HepG2 (cell line): ENCODE results near the gene BEST2. TPM values are rescaled to one million over a fixed set of nuclear protein-coding genes. Genes with fewer than 3 reads are reported as not detected.
A peak's percentile ranks its signal among the peaks of the same experiment; 100 is the strongest.

Experiments
- ASH2L ChIP-seq: fragments of 300-600, 200-600 bp; sonication (generic); IDR thresholded peaks from 2 replicates; pipeline ENCODE4 v1.7.0; 2017; ENCODE audit warnings: low read depth, mild to moderate bottlenecking, moderate library complexity, mixed read lengths, low read length; ENCODE audit not compliant: insufficient read length
- BCL3 ChIP-seq: sonication (generic); formaldehyde crosslinking; IDR thresholded peaks from 2 replicates; pipeline ENCODE4 v1.5.1; 2020; ENCODE audit warnings: mild to moderate bottlenecking, missing genetic modification reagents, moderate library complexity
- GATAD2A ChIP-seq: IDR thresholded peaks from 2 replicates; pipeline ENCODE4 v1.6.1; 2016
- GTF2F1 ChIP-seq: fragments of 150-350 bp; IDR thresholded peaks from 2 replicates; pipeline ENCODE4 v1.6.1; 2014; ENCODE audit warnings: low read length
- HBP1 ChIP-seq: IDR thresholded peaks from 2 replicates; pipeline ENCODE4 v1.6.1; 2016; ENCODE audit warnings: low read depth, control low read depth
- PTBP1 ChIP-seq: fragments of 200-400 bp; formaldehyde crosslinking; IDR thresholded peaks from 2 replicates; pipeline ENCODE4 v1.6.1; 2018; ENCODE audit warnings: low read length, low read depth; ENCODE audit not compliant: poor library complexity, severe bottlenecking
- SNAPC5 ChIP-seq: sonication (generic); formaldehyde crosslinking; IDR thresholded peaks from 2 replicates; pipeline ENCODE4 v1.8.1; 2023; ENCODE audit warnings: mild to moderate bottlenecking, missing genetic modification reagents, borderline replicate concordance
- TFAP4 ChIP-seq: sonication (generic); IDR thresholded peaks from 2 replicates; pipeline ENCODE4 v1.6.1; 2016; ENCODE audit warnings: low read depth, borderline replicate concordance
- TSC22D2 ChIP-seq: sonication (generic); formaldehyde crosslinking; IDR thresholded peaks from 2 replicates; pipeline ENCODE4 v1.5.1; 2020; ENCODE audit warnings: missing genetic modification reagents, mild to moderate bottlenecking, borderline replicate concordance
- ZNF207 ChIP-seq: fragments of 450-650 bp; IDR thresholded peaks from 2 replicates; pipeline ENCODE4 v1.6.1; 2016; ENCODE audit warnings: antibody characterized with exemption, borderline replicate concordance
- ZNF513 ChIP-seq: sonication (generic); formaldehyde crosslinking; conservative IDR thresholded peaks from 2 replicates; pipeline ENCODE4 v1.5.0; 2020; ENCODE audit warnings: missing genetic modification reagents
- ZNF781 ChIP-seq: sonication (generic); formaldehyde crosslinking; IDR thresholded peaks from 2 replicates; pipeline ENCODE4 v1.5.1; 2020; ENCODE audit warnings: borderline replicate concordance, mild to moderate bottlenecking, missing genetic modification reagents; ENCODE audit errors: not compliant biosample characterization
- ZSCAN20 ChIP-seq: sonication (generic); formaldehyde crosslinking; IDR thresholded peaks from 2 replicates; pipeline ENCODE4 v1.4.0; 2020; ENCODE audit warnings: missing genetic modification reagents, mild to moderate bottlenecking, borderline replicate concordance
- polyA plus RNA-seq, 8 experiments: library from polyadenylated mRNA; depleted of rRNA in 3 of 8; stranded (reverse) in 7 of 8; unstranded in 1 of 8; fragments of >200 nt; fragmentation: Illumina TruSeq in 4 of 8; extraction: Trizol in 4 of 8; gene quantifications; 2 replicates each; pipeline versions ENCODE4 v1.2.1 to v1.2.3, GENCODE V29; 2011 to 2016; ENCODE audit warnings: low read depth in 4 of 8, missing spikeins in 1 of 8, mixed read lengths in 1 of 8; ENCODE audit not compliant: insufficient read depth in 1 of 8
- total RNA-seq, 5 experiments: library from RNA; depleted of rRNA; stranded (reverse); fragments of >200 nt; fragmentation: Illumina TruSeq; extraction: Trizol; gene quantifications; 2 replicates each; pipeline ENCODE4 v1.2.3, GENCODE V29; 2016; ENCODE audit warnings: low read depth in 1 of 5
- TF ChIP-seq, protein P1 (sequence below): sonication (generic); formaldehyde crosslinking; IDR thresholded peaks from 2 replicates; pipeline ENCODE4 v1.4.0; 2020; ENCODE audit warnings: mild to moderate bottlenecking, missing genetic modification reagents
- TF ChIP-seq, protein P2 (sequence below): sonication (generic); formaldehyde crosslinking; conservative IDR thresholded peaks from 2 replicates; pipeline ENCODE4 v1.4.0; 2020; ENCODE audit warnings: mild to moderate bottlenecking, missing genetic modification reagents, moderate library complexity

Gene BEST2
- total and polyA plus RNA-seq, 2 of the 13 experiments (the other 11 are each of a cell fraction or from before 2014, with no cell fraction given): not detected

DNA sequence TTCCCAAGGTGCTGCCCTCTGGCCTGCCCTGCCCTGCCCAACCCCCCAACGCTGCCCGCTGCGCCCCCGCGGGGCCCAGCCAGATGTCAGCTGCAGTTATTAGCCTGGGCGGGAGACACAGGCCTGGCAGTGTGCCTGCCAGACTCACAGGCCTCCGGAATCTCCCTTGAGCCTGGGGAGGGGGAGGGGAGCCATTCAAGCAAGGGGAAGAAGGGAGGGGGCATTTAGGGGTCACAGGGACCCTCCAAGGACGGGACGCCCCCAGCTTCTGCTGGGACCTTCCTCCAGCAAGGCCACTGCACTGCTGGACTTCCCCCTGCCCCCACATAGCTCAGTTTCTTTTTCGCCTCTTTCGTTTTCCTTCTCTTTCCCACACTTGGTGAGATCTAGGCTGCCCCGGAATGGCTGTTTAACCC lies 37.1 kb downstream of the BEST2 start (continued):
- TF ChIP-seq TFAP4: peak; percentile 73; the same call in 1 of the 2 replicates
- TF ChIP-seq, protein P1, sequence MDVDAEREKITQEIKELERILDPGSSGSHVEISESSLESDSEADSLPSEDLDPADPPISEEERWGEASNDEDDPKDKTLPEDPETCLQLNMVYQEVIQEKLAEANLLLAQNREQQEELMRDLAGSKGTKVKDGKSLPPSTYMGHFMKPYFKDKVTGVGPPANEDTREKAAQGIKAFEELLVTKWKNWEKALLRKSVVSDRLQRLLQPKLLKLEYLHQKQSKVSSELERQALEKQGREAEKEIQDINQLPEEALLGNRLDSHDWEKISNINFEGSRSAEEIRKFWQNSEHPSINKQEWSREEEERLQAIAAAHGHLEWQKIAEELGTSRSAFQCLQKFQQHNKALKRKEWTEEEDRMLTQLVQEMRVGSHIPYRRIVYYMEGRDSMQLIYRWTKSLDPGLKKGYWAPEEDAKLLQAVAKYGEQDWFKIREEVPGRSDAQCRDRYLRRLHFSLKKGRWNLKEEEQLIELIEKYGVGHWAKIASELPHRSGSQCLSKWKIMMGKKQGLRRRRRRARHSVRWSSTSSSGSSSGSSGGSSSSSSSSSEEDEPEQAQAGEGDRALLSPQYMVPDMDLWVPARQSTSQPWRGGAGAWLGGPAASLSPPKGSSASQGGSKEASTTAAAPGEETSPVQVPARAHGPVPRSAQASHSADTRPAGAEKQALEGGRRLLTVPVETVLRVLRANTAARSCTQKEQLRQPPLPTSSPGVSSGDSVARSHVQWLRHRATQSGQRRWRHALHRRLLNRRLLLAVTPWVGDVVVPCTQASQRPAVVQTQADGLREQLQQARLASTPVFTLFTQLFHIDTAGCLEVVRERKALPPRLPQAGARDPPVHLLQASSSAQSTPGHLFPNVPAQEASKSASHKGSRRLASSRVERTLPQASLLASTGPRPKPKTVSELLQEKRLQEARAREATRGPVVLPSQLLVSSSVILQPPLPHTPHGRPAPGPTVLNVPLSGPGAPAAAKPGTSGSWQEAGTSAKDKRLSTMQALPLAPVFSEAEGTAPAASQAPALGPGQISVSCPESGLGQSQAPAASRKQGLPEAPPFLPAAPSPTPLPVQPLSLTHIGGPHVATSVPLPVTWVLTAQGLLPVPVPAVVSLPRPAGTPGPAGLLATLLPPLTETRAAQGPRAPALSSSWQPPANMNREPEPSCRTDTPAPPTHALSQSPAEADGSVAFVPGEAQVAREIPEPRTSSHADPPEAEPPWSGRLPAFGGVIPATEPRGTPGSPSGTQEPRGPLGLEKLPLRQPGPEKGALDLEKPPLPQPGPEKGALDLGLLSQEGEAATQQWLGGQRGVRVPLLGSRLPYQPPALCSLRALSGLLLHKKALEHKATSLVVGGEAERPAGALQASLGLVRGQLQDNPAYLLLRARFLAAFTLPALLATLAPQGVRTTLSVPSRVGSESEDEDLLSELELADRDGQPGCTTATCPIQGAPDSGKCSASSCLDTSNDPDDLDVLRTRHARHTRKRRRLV (CRISPR knock-in tag): no peak
- no peak for TF ChIP-seq ZSCAN20 (CRISPR knock-in tag)
- no peak for TF ChIP-seq GTF2F1
- TF ChIP-seq TSC22D2 (CRISPR knock-in tag): no peak
- TF ChIP-seq PTBP1: peak; percentile 59
- TF ChIP-seq, protein P2, sequence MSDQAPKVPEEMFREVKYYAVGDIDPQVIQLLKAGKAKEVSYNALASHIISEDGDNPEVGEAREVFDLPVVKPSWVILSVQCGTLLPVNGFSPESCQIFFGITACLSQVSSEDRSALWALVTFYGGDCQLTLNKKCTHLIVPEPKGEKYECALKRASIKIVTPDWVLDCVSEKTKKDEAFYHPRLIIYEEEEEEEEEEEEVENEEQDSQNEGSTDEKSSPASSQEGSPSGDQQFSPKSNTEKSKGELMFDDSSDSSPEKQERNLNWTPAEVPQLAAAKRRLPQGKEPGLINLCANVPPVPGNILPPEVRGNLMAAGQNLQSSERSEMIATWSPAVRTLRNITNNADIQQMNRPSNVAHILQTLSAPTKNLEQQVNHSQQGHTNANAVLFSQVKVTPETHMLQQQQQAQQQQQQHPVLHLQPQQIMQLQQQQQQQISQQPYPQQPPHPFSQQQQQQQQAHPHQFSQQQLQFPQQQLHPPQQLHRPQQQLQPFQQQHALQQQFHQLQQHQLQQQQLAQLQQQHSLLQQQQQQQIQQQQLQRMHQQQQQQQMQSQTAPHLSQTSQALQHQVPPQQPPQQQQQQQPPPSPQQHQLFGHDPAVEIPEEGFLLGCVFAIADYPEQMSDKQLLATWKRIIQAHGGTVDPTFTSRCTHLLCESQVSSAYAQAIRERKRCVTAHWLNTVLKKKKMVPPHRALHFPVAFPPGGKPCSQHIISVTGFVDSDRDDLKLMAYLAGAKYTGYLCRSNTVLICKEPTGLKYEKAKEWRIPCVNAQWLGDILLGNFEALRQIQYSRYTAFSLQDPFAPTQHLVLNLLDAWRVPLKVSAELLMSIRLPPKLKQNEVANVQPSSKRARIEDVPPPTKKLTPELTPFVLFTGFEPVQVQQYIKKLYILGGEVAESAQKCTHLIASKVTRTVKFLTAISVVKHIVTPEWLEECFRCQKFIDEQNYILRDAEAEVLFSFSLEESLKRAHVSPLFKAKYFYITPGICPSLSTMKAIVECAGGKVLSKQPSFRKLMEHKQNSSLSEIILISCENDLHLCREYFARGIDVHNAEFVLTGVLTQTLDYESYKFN (CRISPR knock-in tag): peak; percentile 46
- no peak for TF ChIP-seq ZNF207
- TF ChIP-seq ZNF781 (CRISPR knock-in tag): no peak
- TF ChIP-seq ASH2L: no peak
- no peak for TF ChIP-seq HBP1 (CRISPR knock-in tag)
- TF ChIP-seq BCL3 (CRISPR knock-in tag): 0 out of 2 replicates have a peak, but pooled peaks have one; percentile 33
- 0 out of 2 replicates have a peak, but pooled peaks have one; percentile 45 for TF ChIP-seq GATAD2A (CRISPR knock-in tag)
- no peak for TF ChIP-seq ZNF513 (CRISPR knock-in tag)
- no peak for TF ChIP-seq SNAPC5 (CRISPR knock-in tag)
